ENCODE results near the gene DENND2D. TPM values are rescaled to one million over a fixed set of nuclear protein-coding genes. Genes with fewer than 3 reads are reported as not detected.

The DENND2D gene
- polyA plus RNA-seq, 1 donor (not counting 4 experiments of a cell fraction or from before 2014, with no cell fraction given): 7.8 TPM

DNA sequence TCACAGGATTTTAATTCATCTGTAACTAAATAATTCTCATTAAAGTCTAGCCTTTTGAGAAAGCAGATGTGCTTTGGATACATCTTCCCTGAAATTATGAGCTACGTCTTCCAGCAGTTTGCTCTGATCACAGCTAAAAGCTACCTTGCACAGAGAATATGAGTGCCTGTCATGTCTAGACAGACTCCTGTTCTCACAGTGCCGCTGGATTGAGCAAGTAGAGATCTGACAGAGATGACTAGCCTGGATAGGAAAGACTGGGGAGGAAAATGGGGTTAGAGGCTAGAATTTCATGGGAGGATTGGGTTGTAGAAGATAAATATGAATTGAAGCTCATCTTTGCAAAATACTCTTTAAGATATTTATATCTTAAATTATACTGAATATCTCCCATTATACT lies 36.3 kb downstream of the DENND2D start:
- FAIRE-seq (peak; percentile 81), DNase-seq (ENCODE audit: low read depth, low spot score) (no peak)
- no peaks in the 10 kb centered on the region for H3K9me1 ChIP-seq (ENCODE audit: control insufficient read depth, extremely low read depth, insufficient read depth, low read length)

GRCh38 chr1:111163363-111163762 lies 37.1 kb downstream of the DENND2D start:
- peaks cover 10% of the 10 kb centered on the region for H3K79me2 ChIP-seq (ENCODE audit: control insufficient read depth, insufficient read depth, low read length)
- DNase-seq (ENCODE audit: low read depth, low spot score) (no peak), FAIRE-seq (no peak)
- H3K36me3 ChIP-seq (ENCODE audit: control insufficient read depth in 2 of 2, extremely low read depth in 1 of 2, insufficient read depth in 2 of 2, low read length in 2 of 2): peaks cover 0 to 10% of the 10 kb centered on the region in 2 experiments
- no peak overlapping the region for H2AFZ ChIP-seq (ENCODE audit: control insufficient read depth, low read length)
- no peak overlapping the region for H3K4me3 ChIP-seq (ENCODE audit: control insufficient read depth in 2 of 3, extremely low read depth in 1 of 3, insufficient read depth in 2 of 3, low read depth in 1 of 3, low read length in 3 of 3)
- dilution Hi-C loops (cut with MboI; ENCODE audit: extremely low pct_ligation_motif_present, low sequenced_read_pairs): no loop called here
- no peaks in the 10 kb centered on the region for H4K20me1 ChIP-seq (ENCODE audit: control insufficient read depth, extremely low read depth, insufficient read depth, low read length)
- H3K4me2 ChIP-seq (ENCODE audit: control insufficient read depth, extremely low read depth, insufficient read depth, low read depth, low read length): no peak overlapping the region
- H3K4me1 ChIP-seq (ENCODE audit: control insufficient read depth, extremely low read depth, insufficient read depth, low read length): peaks cover 5% of the 10 kb centered on the region
- H3K9ac ChIP-seq (ENCODE audit: control insufficient read depth, extremely low read depth, insufficient read depth, low read length): no peak overlapping the region
- no peaks in the 10 kb centered on the region for H3K27me3 ChIP-seq (ENCODE audit: control insufficient read depth, extremely low read depth, insufficient read depth, low read length)
- TF ChIP-seq, protein P1, sequence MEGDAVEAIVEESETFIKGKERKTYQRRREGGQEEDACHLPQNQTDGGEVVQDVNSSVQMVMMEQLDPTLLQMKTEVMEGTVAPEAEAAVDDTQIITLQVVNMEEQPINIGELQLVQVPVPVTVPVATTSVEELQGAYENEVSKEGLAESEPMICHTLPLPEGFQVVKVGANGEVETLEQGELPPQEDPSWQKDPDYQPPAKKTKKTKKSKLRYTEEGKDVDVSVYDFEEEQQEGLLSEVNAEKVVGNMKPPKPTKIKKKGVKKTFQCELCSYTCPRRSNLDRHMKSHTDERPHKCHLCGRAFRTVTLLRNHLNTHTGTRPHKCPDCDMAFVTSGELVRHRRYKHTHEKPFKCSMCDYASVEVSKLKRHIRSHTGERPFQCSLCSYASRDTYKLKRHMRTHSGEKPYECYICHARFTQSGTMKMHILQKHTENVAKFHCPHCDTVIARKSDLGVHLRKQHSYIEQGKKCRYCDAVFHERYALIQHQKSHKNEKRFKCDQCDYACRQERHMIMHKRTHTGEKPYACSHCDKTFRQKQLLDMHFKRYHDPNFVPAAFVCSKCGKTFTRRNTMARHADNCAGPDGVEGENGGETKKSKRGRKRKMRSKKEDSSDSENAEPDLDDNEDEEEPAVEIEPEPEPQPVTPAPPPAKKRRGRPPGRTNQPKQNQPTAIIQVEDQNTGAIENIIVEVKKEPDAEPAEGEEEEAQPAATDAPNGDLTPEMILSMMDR (optimal IDR thresholded peaks at IDR 0.05 in 1 of 3, IDR thresholded peaks at IDR 0.05 in 1 of 3, conservative IDR thresholded peaks at IDR 0.05 in 1 of 3; ENCODE audit: extremely low read depth in 1 of 3, insufficient read depth in 2 of 3, low read length in 3 of 3): no peak
- TF ChIP-seq EZH2 (IDR thresholded peaks at IDR 0.05; ENCODE audit: low read length): no peak
- H3K9me1 ChIP-seq (ENCODE audit: control insufficient read depth, extremely low read depth, insufficient read depth, low read length): no peaks in the 10 kb centered on the region
- H3K9me3 ChIP-seq (ENCODE audit: control insufficient read depth, low read depth, low read length): no peaks in the 10 kb centered on the region
- no peak overlapping the region for H3K27ac ChIP-seq (ENCODE audit: control insufficient read depth, insufficient read depth, low read length)

More for the DNA sequence above, 36.3 kb downstream of the DENND2D start:
- Histone ChIP-seq H2AFZ (ENCODE audit: control insufficient read depth, low read length) (no peak overlapping the region), H3K4me3 (ENCODE audit: control insufficient read depth in 2 of 3, extremely low read depth in 1 of 3, insufficient read depth in 2 of 3, low read depth in 1 of 3, low read length in 3 of 3) (no peak overlapping the region), H3K36me3 (ENCODE audit: control insufficient read depth in 2 of 2, extremely low read depth in 1 of 2, insufficient read depth in 2 of 2, low read length in 2 of 2) (peaks cover 4 to 13% of the 10 kb centered on the region in 2 experiments), H3K27me3 (ENCODE audit: control insufficient read depth, extremely low read depth, insufficient read depth, low read length) (no peaks in the 10 kb centered on the region), H4K20me1 (ENCODE audit: control insufficient read depth, extremely low read depth, insufficient read depth, low read length) (no peaks in the 10 kb centered on the region), H3K9ac (ENCODE audit: control insufficient read depth, extremely low read depth, insufficient read depth, low read length) (no peak overlapping the region), H3K9me3 (ENCODE audit: control insufficient read depth, low read depth, low read length) (no peaks in the 10 kb centered on the region), H3K27ac (ENCODE audit: control insufficient read depth, insufficient read depth, low read length) (no peak overlapping the region), H3K79me2 (ENCODE audit: control insufficient read depth, insufficient read depth, low read length) (peaks cover 6% of the 10 kb centered on the region), H3K4me2 (ENCODE audit: control insufficient read depth, extremely low read depth, insufficient read depth, low read depth, low read length) (no peak overlapping the region), H3K4me1 (ENCODE audit: control insufficient read depth, extremely low read depth, insufficient read depth, low read length) (peaks cover 5% of the 10 kb centered on the region)
- TF ChIP-seq, protein P1 (optimal IDR thresholded peaks at IDR 0.05 in 1 of 3, IDR thresholded peaks at IDR 0.05 in 1 of 3, conservative IDR thresholded peaks at IDR 0.05 in 1 of 3; ENCODE audit: extremely low read depth in 1 of 3, insufficient read depth in 2 of 3, low read length in 3 of 3): no peak
- no peak for TF ChIP-seq EZH2 (IDR thresholded peaks at IDR 0.05; ENCODE audit: low read length)
- dilution Hi-C loops (cut with MboI; ENCODE audit: extremely low pct_ligation_motif_present, low sequenced_read_pairs): no loop called here
